HepG2 (cell line): ENCODE data around the gene NIPAL3. TPM values are rescaled to one million over a fixed set of nuclear protein-coding genes. Genes with fewer than 3 reads are reported as not detected.
A peak's percentile ranks its signal among the peaks of the same experiment; 100 is the strongest.

ENCODE experiments used
- ELF4 ChIP-seq: sonication (generic); formaldehyde crosslinking; IDR thresholded peaks from 2 replicates; pipeline ENCODE4 v1.5.0; 2020; ENCODE audit warnings: missing genetic modification reagents, mild to moderate bottlenecking, moderate library complexity, borderline replicate concordance
- HOXA5 ChIP-seq: sonication (generic); formaldehyde crosslinking; IDR thresholded peaks from 2 replicates; pipeline ENCODE4 v1.4.0; 2020; ENCODE audit warnings: missing genetic modification reagents
- KDM3A ChIP-seq: IDR thresholded peaks from 2 replicates; pipeline ENCODE4 v1.6.1; 2018; ENCODE audit warnings: low read depth, missing compliant biosample characterization
- PREB ChIP-seq: sonication (generic); formaldehyde crosslinking; IDR thresholded peaks from 2 replicates; pipeline ENCODE4 v1.4.0; 2020; ENCODE audit warnings: missing genetic modification reagents
- SPEN ChIP-seq: sonication (generic); formaldehyde crosslinking; IDR thresholded peaks from 2 replicates; pipeline ENCODE4 v1.5.1; 2020; ENCODE audit warnings: low read depth, mild to moderate bottlenecking, missing genetic modification reagents
- ZMYM2 ChIP-seq: sonication (generic); formaldehyde crosslinking; IDR thresholded peaks from 2 replicates; pipeline ENCODE4 v1.8.0; 2022; ENCODE audit warnings: mild to moderate bottlenecking, missing genetic modification reagents
- ZNF343 ChIP-seq: sonication (generic); formaldehyde crosslinking; IDR thresholded peaks from 2 replicates; pipeline ENCODE4 v1.4.0; 2020; ENCODE audit warnings: mild to moderate bottlenecking, missing genetic modification reagents
- ZNF607 ChIP-seq: sonication (generic); formaldehyde crosslinking; IDR thresholded peaks from 2 replicates; pipeline ENCODE4 v1.5.1; 2020; ENCODE audit warnings: missing genetic modification reagents, mild to moderate bottlenecking, borderline replicate concordance
- polyA plus RNA-seq, 8 experiments: library from polyadenylated mRNA; depleted of rRNA in 3 of 8; stranded (reverse) in 7 of 8; unstranded in 1 of 8; fragments of >200 nt; fragmentation: Illumina TruSeq in 4 of 8; extraction: Trizol in 4 of 8; gene quantifications; 2 replicates each; pipeline versions ENCODE4 v1.2.1 to v1.2.3, GENCODE V29; 2011 to 2016; ENCODE audit warnings: low read depth in 4 of 8, missing spikeins in 1 of 8, mixed read lengths in 1 of 8; ENCODE audit not compliant: insufficient read depth in 1 of 8
- total RNA-seq, 5 experiments: library from RNA; depleted of rRNA; stranded (reverse); fragments of >200 nt; fragmentation: Illumina TruSeq; extraction: Trizol; gene quantifications; 2 replicates each; pipeline ENCODE4 v1.2.3, GENCODE V29; 2016; ENCODE audit warnings: low read depth in 1 of 5
- TF ChIP-seq, protein P1 (sequence below): sonication (generic); formaldehyde crosslinking; IDR thresholded peaks from 2 replicates; pipeline ENCODE4 v1.4.0; 2020; ENCODE audit warnings: missing genetic modification reagents
- TF ChIP-seq, protein P2 (sequence below): IDR thresholded peaks from 2 replicates; pipeline ENCODE4 v1.6.1; 2016; ENCODE audit warnings: missing genetic modification reagents, missing compliant biosample characterization
- TF ChIP-seq, protein P3 (sequence below): sonication (generic); formaldehyde crosslinking; IDR thresholded peaks from 2 replicates; pipeline ENCODE4 v1.4.0; 2020; ENCODE audit warnings: missing genetic modification reagents
- TF ChIP-seq, protein P4 (sequence below): sonication (generic); formaldehyde crosslinking; IDR thresholded peaks from 2 replicates; pipeline ENCODE4 v1.4.0; 2020; ENCODE audit warnings: low read depth, missing genetic modification reagents
- TF ChIP-seq, protein P5 (sequence below): sonication (generic); formaldehyde crosslinking; IDR thresholded peaks from 2 replicates; pipeline ENCODE4 v1.4.0; 2020; ENCODE audit warnings: missing genetic modification reagents, mild to moderate bottlenecking, borderline replicate concordance

The NIPAL3 gene
- total and polyA plus RNA-seq, 2 of the 13 experiments (the other 11 are each of a cell fraction or from before 2014, with no cell fraction given), result 5.6 to 8.6 TPM

- TF ChIP-seq, protein P1, sequence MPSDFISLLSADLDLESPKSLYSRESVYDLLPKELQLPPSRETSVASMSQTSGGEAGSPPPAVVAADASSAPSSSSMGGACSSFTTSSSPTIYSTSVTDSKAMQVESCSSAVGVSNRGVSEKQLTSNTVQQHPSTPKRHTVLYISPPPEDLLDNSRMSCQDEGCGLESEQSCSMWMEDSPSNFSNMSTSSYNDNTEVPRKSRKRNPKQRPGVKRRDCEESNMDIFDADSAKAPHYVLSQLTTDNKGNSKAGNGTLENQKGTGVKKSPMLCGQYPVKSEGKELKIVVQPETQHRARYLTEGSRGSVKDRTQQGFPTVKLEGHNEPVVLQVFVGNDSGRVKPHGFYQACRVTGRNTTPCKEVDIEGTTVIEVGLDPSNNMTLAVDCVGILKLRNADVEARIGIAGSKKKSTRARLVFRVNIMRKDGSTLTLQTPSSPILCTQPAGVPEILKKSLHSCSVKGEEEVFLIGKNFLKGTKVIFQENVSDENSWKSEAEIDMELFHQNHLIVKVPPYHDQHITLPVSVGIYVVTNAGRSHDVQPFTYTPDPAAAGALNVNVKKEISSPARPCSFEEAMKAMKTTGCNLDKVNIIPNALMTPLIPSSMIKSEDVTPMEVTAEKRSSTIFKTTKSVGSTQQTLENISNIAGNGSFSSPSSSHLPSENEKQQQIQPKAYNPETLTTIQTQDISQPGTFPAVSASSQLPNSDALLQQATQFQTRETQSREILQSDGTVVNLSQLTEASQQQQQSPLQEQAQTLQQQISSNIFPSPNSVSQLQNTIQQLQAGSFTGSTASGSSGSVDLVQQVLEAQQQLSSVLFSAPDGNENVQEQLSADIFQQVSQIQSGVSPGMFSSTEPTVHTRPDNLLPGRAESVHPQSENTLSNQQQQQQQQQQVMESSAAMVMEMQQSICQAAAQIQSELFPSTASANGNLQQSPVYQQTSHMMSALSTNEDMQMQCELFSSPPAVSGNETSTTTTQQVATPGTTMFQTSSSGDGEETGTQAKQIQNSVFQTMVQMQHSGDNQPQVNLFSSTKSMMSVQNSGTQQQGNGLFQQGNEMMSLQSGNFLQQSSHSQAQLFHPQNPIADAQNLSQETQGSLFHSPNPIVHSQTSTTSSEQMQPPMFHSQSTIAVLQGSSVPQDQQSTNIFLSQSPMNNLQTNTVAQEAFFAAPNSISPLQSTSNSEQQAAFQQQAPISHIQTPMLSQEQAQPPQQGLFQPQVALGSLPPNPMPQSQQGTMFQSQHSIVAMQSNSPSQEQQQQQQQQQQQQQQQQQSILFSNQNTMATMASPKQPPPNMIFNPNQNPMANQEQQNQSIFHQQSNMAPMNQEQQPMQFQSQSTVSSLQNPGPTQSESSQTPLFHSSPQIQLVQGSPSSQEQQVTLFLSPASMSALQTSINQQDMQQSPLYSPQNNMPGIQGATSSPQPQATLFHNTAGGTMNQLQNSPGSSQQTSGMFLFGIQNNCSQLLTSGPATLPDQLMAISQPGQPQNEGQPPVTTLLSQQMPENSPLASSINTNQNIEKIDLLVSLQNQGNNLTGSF, result 0 out of 2 replicates have a peak, but pooled peaks have one; percentile 29
- TF ChIP-seq PREB, result no peak
- TF ChIP-seq, protein P2, sequence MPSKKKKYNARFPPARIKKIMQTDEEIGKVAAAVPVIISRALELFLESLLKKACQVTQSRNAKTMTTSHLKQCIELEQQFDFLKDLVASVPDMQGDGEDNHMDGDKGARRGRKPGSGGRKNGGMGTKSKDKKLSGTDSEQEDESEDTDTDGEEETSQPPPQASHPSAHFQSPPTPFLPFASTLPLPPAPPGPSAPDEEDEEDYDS (CRISPR knock-in tag), result 0 out of 2 replicates have a peak, but pooled peaks have one; percentile 23
- TF ChIP-seq, protein P3, sequence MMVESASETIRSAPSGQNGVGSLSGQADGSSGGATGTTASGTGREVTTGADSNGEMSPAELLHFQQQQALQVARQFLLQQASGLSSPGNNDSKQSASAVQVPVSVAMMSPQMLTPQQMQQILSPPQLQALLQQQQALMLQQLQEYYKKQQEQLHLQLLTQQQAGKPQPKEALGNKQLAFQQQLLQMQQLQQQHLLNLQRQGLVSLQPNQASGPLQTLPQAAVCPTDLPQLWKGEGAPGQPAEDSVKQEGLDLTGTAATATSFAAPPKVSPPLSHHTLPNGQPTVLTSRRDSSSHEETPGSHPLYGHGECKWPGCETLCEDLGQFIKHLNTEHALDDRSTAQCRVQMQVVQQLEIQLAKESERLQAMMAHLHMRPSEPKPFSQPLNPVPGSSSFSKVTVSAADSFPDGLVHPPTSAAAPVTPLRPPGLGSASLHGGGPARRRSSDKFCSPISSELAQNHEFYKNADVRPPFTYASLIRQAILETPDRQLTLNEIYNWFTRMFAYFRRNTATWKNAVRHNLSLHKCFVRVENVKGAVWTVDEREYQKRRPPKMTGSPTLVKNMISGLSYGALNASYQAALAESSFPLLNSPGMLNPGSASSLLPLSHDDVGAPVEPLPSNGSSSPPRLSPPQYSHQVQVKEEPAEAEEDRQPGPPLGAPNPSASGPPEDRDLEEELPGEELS (CRISPR knock-in tag), result peak; percentile 29; the same call in 1 of the 2 replicates
- TF ChIP-seq ZNF607 (CRISPR knock-in tag), result peak; percentile 44; the same call in 1 of the 2 replicates
- peak; percentile 53 for TF ChIP-seq SPEN
- TF ChIP-seq ZNF343 (CRISPR knock-in tag), result no peak
- TF ChIP-seq HOXA5, result peak; percentile 84; the same call in 1 of the 2 replicates
- TF ChIP-seq, protein P4, sequence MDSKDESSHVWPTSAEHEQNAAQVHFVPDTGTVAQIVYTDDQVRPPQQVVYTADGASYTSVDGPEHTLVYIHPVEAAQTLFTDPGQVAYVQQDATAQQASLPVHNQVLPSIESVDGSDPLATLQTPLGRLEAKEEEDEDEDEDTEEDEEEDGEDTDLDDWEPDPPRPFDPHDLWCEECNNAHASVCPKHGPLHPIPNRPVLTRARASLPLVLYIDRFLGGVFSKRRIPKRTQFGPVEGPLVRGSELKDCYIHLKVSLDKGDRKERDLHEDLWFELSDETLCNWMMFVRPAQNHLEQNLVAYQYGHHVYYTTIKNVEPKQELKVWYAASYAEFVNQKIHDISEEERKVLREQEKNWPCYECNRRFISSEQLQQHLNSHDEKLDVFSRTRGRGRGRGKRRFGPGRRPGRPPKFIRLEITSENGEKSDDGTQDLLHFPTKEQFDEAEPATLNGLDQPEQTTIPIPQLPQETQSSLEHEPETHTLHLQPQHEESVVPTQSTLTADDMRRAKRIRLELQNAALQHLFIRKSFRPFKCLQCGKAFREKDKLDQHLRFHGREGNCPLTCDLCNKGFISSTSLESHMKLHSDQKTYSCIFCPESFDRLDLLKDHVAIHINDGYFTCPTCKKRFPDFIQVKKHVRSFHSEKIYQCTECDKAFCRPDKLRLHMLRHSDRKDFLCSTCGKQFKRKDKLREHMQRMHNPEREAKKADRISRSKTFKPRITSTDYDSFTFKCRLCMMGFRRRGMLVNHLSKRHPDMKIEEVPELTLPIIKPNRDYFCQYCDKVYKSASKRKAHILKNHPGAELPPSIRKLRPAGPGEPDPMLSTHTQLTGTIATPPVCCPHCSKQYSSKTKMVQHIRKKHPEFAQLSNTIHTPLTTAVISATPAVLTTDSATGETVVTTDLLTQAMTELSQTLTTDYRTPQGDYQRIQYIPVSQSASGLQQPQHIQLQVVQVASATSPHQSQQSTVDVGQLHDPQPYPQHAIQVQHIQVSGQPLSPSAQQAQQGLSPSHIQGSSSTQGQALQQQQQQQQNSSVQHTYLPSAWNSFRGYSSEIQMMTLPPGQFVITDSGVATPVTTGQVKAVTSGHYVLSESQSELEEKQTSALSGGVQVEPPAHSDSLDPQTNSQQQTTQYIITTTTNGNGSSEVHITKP (CRISPR knock-in tag), result peak; percentile 75; the same call in 1 of the 2 replicates
- TF ChIP-seq, protein P5, sequence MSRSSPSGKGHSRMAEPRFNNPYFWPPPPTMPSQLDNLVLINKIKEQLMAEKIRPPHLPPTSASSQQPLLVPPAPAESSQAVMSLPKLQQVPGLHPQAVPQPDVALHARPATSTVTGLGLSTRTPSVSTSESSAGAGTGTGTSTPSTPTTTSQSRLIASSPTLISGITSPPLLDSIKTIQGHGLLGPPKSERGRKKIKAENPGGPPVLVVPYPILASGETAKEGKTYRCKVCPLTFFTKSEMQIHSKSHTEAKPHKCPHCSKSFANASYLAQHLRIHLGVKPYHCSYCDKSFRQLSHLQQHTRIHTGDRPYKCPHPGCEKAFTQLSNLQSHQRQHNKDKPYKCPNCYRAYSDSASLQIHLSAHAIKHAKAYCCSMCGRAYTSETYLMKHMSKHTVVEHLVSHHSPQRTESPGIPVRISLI (CRISPR knock-in tag), result peak; percentile 20; the same call in 1 of the 2 replicates
- 0 out of 2 replicates have a peak, but pooled peaks have one; percentile 29 for TF ChIP-seq KDM3A (CRISPR knock-in tag)
- TF ChIP-seq ELF4 (CRISPR knock-in tag), result peak; percentile 89; the same call in 1 of the 2 replicates
- TF ChIP-seq ZMYM2 (CRISPR knock-in tag), result 0 out of 2 replicates have a peak, but pooled peaks have one; percentile 16
Observed at GRCh38 chr1:24413350-24414163, 2.0 kb upstream of the NIPAL3 start, which contains the start of gene STPG1 (continued).
